Endothelial cell of umbilical vein (primary cell): Measurements from ENCODE around the gene GPLD1. TPM values are rescaled to one million over a fixed set of nuclear protein-coding genes. Genes with fewer than 3 reads are reported as not detected.

Experiments
- BruUV-seq: library from RNA; stranded (reverse); fragments of 400-500 nt; replicated peaks from 2 replicates; lab custom pipeline; 2021; lab: Mats Ljungman, UMichigan
- CTCF ChIA-PET: fragments of 300-600, 350-600 bp; sonication (Branson Sonifier 250); formaldehyde crosslinking; loops from one replicate; lab custom pipeline; 2021; ENCODE audit warnings: antibody characterized with exemption, inconsistent platforms; lab: Charles Lee
- POLR2A ChIA-PET: fragments of 300-600, 350-600 bp; sonication (Branson Sonifier 250); formaldehyde crosslinking; loops from one replicate; lab custom pipeline; 2021; ENCODE audit warnings: antibody characterized with exemption, inconsistent platforms; lab: Charles Lee
- DNase-seq: peaks from one replicate; pipeline ENCODE4 v3.0.0-alpha.2; 2011; ENCODE audit warnings: low read depth, low spot score
- FAIRE-seq: peaks from 2 replicates; lab custom pipeline; 2011; peaks lifted over from hg19 to GRCh38; lab: Jason Lieb, UNC
- H2AFZ ChIP-seq: 2 replicates; pipeline ENCODE4 v1.6.0; 2012; ENCODE audit warnings: low read depth, low read length, control low read depth, inconsistent platforms
- H3K27ac ChIP-seq: 2 replicates; pipeline ENCODE4 v1.5.1; 2011; ENCODE audit warnings: low read depth, mild to moderate bottlenecking, control low read depth, low read length, moderate library complexity; ENCODE audit not compliant: insufficient read depth
- H3K27me3 ChIP-seq, 2 experiments: 2 replicates each; pipeline versions ENCODE4 v1.6.0 to v1.6.1; 2011; ENCODE audit warnings: low read length in 2 of 2, mixed read lengths in 1 of 2; ENCODE audit not compliant: control insufficient read depth in 2 of 2, insufficient read depth in 2 of 2
- H3K36me3 ChIP-seq, 2 experiments: 2 replicates in 1 of 2; 3 replicates in 1 of 2; pipeline ENCODE4 v1.5.1; 2011; ENCODE audit warnings: low read length in 2 of 2, mild to moderate bottlenecking in 1 of 2, moderate library complexity in 1 of 2; ENCODE audit not compliant: control insufficient read depth in 2 of 2, insufficient read depth in 2 of 2; ENCODE audit errors: extremely low read depth in 1 of 2
- H3K4me1 ChIP-seq: 3 replicates; pipeline ENCODE4 v1.5.1; 2011; ENCODE audit warnings: mild to moderate bottlenecking, low read length; ENCODE audit not compliant: control insufficient read depth, insufficient read depth; ENCODE audit errors: extremely low read depth
- H3K4me2 ChIP-seq: 2 replicates; pipeline ENCODE4 v1.6.1; 2011; ENCODE audit warnings: low read length, control low read depth, mixed read lengths; ENCODE audit not compliant: insufficient read depth
- H3K4me3 ChIP-seq, 3 experiments: fragments of 200-600 bp in 1 of 3; sonication (generic), shearing (Covaris generic) in 1 of 3; replicated peaks in 1 of 3; 2 replicates each; pipeline ENCODE4 v1.5.1; 2011 to 2016; ENCODE audit warnings: control low read depth in 3 of 3, low read length in 3 of 3, mild to moderate bottlenecking in 2 of 3, inconsistent platforms in 1 of 3, low read depth in 1 of 3, moderate library complexity in 1 of 3; ENCODE audit not compliant: insufficient read depth in 1 of 3
- H3K79me2 ChIP-seq: 2 replicates; pipeline ENCODE4 v1.6.0; 2012; ENCODE audit warnings: low read length, inconsistent platforms; ENCODE audit not compliant: control insufficient read depth, insufficient read depth
- H3K9ac ChIP-seq: replicated peaks from 2 replicates; pipeline ENCODE3; 2011; ENCODE audit warnings: low read length, control low read depth; ENCODE audit not compliant: insufficient read depth; ENCODE audit errors: extremely low read depth
- H3K9me1 ChIP-seq: replicated peaks from 3 replicates; pipeline ENCODE4 v1.6.0; 2011; ENCODE audit warnings: mild to moderate bottlenecking, low read length; ENCODE audit not compliant: control insufficient read depth, insufficient read depth; ENCODE audit errors: extremely low read depth
- H3K9me3 ChIP-seq: replicated peaks from 2 replicates; pipeline ENCODE4 v1.5.1; 2012; ENCODE audit warnings: low read length, inconsistent platforms; ENCODE audit not compliant: control insufficient read depth, insufficient read depth
- H4K20me1 ChIP-seq: replicated peaks from 2 replicates; pipeline ENCODE3; 2011; ENCODE audit warnings: mild to moderate bottlenecking, low read length; ENCODE audit not compliant: control insufficient read depth, insufficient read depth; ENCODE audit errors: extremely low read depth
- CTCF ChIP-seq, 2 donors: IDR thresholded peaks; 1 replicate in 1 of 2; 2 replicates in 1 of 2; pipeline ENCODE4 v1.5.1; 2011; ENCODE audit warnings: low read length in 2 of 2, mild to moderate bottlenecking in 2 of 2, moderate library complexity in 2 of 2, control low read depth in 1 of 2, inconsistent platforms in 1 of 2, low read depth in 1 of 2; ENCODE audit not compliant: insufficient read depth in 1 of 2; ENCODE audit errors: extremely low read depth in 1 of 2
- EZH2 ChIP-seq: IDR thresholded peaks from 2 replicates; pipeline ENCODE4 v1.6.1; 2012; ENCODE audit warnings: borderline replicate concordance, low read depth, mild to moderate bottlenecking, moderate library complexity, low read length, inconsistent platforms; ENCODE audit not compliant: severe bottlenecking
- FOS ChIP-seq: IDR thresholded peaks from 2 replicates; pipeline ENCODE4 v1.6.1; 2011; ENCODE audit warnings: mild to moderate bottlenecking, low read length, moderate library complexity, borderline replicate concordance; ENCODE audit not compliant: insufficient read depth
- GATA2 ChIP-seq: IDR thresholded peaks from 2 replicates; pipeline ENCODE4 v1.7.0; 2011; ENCODE audit warnings: low read depth, mild to moderate bottlenecking, moderate library complexity, mixed read lengths, low read length; ENCODE audit not compliant: insufficient read length, insufficient read depth
- JUN ChIP-seq: IDR thresholded peaks from 2 replicates; pipeline ENCODE4 v1.6.1; 2011; ENCODE audit warnings: borderline replicate concordance, low read depth; ENCODE audit not compliant: insufficient read length, insufficient read depth
- MYC ChIP-seq: IDR thresholded peaks from one replicate; pipeline ENCODE4 v1.6.1; 2011; ENCODE audit warnings: mild to moderate bottlenecking, low read depth, low read length
- POLR2A ChIP-seq: IDR thresholded peaks from 2 replicates; pipeline ENCODE4 v1.6.1; 2012; ENCODE audit warnings: low read depth, mild to moderate bottlenecking, control low read depth, low read length
- POLR2AphosphoS5 ChIP-seq: IDR thresholded peaks from 2 replicates; pipeline ENCODE4 v1.6.1; 2012; ENCODE audit warnings: low read depth, mild to moderate bottlenecking, control low read depth, low read length, moderate library complexity; ENCODE audit not compliant: insufficient read depth
- dilution Hi-C: fragments of 300-500 bp; cut with MboI; formaldehyde crosslinking; loops from one replicate; pipeline ENCODE4 v1.15.0; 2019; ENCODE audit warnings: low sequenced_read_pairs; ENCODE audit not compliant: extremely low pct_ligation_motif_present
- intact Hi-C: fragments of 100-400 bp; cut with micrococcal nuclease; formaldehyde crosslinking; loops from one replicate; pipeline ENCODE4 v1.10.0; 2022
- polyA plus RNA-seq, 4 experiments: library from polyadenylated mRNA; depleted of rRNA in 3 of 4; stranded (reverse) in 3 of 4; unstranded in 1 of 4; fragments of >200 nt; gene quantifications; 2 replicates each; pipeline versions ENCODE4 v1.2.1 to v1.2.3, GENCODE V29; 2011 to 2012; ENCODE audit warnings: missing spikeins in 1 of 4
- total RNA-seq: library from RNA; stranded (reverse); gene quantifications from 2 replicates; pipeline ENCODE4 v1.2.3, GENCODE V29; 2021
- TF ChIP-seq, protein P1 (sequence below): IDR thresholded peaks from 2 replicates; pipeline ENCODE4 v1.6.1; 2011; ENCODE audit not compliant: insufficient read depth, insufficient read length

GPLD1 gene
- total and polyA plus RNA-seq, 2 donors (not counting 3 experiments of a cell fraction or from before 2014, with no cell fraction given): 0.03 to 0.53 TPM

DNA sequence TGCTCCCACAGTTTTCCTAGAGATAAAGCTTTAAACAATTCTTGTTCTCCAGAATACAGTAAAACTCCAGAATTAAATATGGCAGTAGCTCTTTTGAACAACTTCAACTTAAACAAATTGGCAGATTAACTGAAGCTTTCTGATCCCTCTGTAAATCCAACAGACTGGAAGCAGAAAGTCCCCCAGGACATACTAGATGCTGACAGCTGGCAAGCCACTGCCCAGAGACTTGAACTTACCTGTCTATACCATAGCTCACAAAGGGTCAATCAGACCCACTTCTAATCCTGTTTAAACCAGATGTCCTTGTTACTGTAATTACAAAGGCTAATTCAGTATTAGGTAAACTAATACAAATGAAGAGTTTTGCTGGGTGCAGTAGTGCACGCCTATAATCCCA is 12.3 kb downstream of the GPLD1 start:
- no peak overlapping the region for H2AFZ ChIP-seq
- TF ChIP-seq MYC (no peak), POLR2AphosphoS5 (no peak), GATA2 (no peak), JUN (no peak), FOS (no peak), EZH2 (no peak), POLR2A (no peak), CTCF (IDR thresholded peaks at IDR 0.05; ENCODE audit: extremely low read depth in 1 of 2, insufficient read depth in 1 of 2, low read depth in 1 of 2, low read length in 2 of 2) (no peak)
- TF ChIP-seq, protein P1, sequence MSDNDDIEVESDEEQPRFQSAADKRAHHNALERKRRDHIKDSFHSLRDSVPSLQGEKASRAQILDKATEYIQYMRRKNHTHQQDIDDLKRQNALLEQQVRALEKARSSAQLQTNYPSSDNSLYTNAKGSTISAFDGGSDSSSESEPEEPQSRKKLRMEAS: no peak
- no peak overlapping the region for H3K4me3 ChIP-seq
- no peaks in the 10 kb centered on the region for H3K4me1 ChIP-seq
- dilution Hi-C loops (no loop called here), intact Hi-C loops (no loop called here)
- H3K27ac ChIP-seq: no peak overlapping the region
- no peak overlapping the region for H3K4me2 ChIP-seq
- no peaks in the 10 kb centered on the region for H3K79me2 ChIP-seq
- no peaks in the 10 kb centered on the region for H3K36me3 ChIP-seq
- BruUV-seq: no TSS peak
- ChIA-PET POLR2A (no interaction called here), CTCF (interaction anchor here (0.6 kb wide), 1 partner anchor 153 kb away, joined by 3 read pairs; no protein-coding TSS in a partner anchor)
- H4K20me1 ChIP-seq: no peaks in the 10 kb centered on the region
- H3K9ac ChIP-seq: no peak overlapping the region
- H3K9me3 ChIP-seq: no peaks in the 10 kb centered on the region
- DNase-seq (no peak), FAIRE-seq (no peak)
- H3K27me3 ChIP-seq: no peaks in the 10 kb centered on the region
- no peaks in the 10 kb centered on the region for H3K9me1 ChIP-seq
